Kidney (tissue), 14 donors: Measurements from ENCODE around the gene PSMD9. TPM values are rescaled to one million over a fixed set of nuclear protein-coding genes. Genes with fewer than 3 reads are reported as not detected.

Experiments used
- DNase-seq, 5 donors: peaks; one replicate each; pipeline ENCODE4 v3.0.0-alpha.2; 2013 to 2020
- FAIRE-seq: peaks from 2 replicates; lab custom pipeline; 2012; peaks lifted over from hg19 to GRCh38; lab: Jason Lieb, UNC
- H3K27ac ChIP-seq, 2 donors: one replicate each; pipeline ENCODE4 v1.7.0; 2013; ENCODE audit warnings: low read depth in 2 of 2, low read length in 2 of 2, inconsistent platforms in 1 of 2
- H3K27me3 ChIP-seq: one replicate; pipeline ENCODE4 v1.7.1; 2013; ENCODE audit warnings: low read length, inconsistent platforms; ENCODE audit not compliant: control insufficient read depth, insufficient read depth
- H3K36me3 ChIP-seq, 3 donors: one replicate each; pipeline versions ENCODE4 v1.7.0 to v1.7.1; 2013; ENCODE audit warnings: low read length in 3 of 3, control low read depth in 1 of 3, inconsistent platforms in 1 of 3; ENCODE audit not compliant: insufficient read depth in 3 of 3, control insufficient read depth in 2 of 3
- H3K4me1 ChIP-seq, 3 donors: one replicate each; pipeline versions ENCODE4 v1.7.0 to v1.7.1; 2013; ENCODE audit warnings: low read length in 3 of 3, inconsistent platforms in 1 of 3, low read depth in 1 of 3; ENCODE audit not compliant: control insufficient read depth in 2 of 3, insufficient read depth in 2 of 3
- H3K4me3 ChIP-seq, 3 donors: one replicate each; pipeline versions ENCODE4 v1.7.0 to v1.8.1; 2013; ENCODE audit warnings: low read length in 3 of 3, control low read depth in 1 of 3, inconsistent platforms in 1 of 3
- H3K9ac ChIP-seq, 3 donors: one replicate each; pipeline versions ENCODE4 v1.7.0 to v1.7.1; 2013; ENCODE audit warnings: low read length in 3 of 3, control low read depth in 1 of 3, inconsistent platforms in 1 of 3
- H3K9me3 ChIP-seq, 3 donors: one replicate each; pipeline versions ENCODE4 v1.7.0 to v1.7.1; 2013; ENCODE audit warnings: low read length in 3 of 3, control low read depth in 1 of 3, inconsistent platforms in 1 of 3; ENCODE audit not compliant: control insufficient read depth in 2 of 3, insufficient read depth in 1 of 3
- intact Hi-C: fragments of 100-400 bp; cut with DNase I; formaldehyde crosslinking; loops from one replicate; pipeline ENCODE4 v1.11.1; 2022
- polyA plus RNA-seq: library from polyadenylated mRNA; stranded (reverse); fragments of 350-450 nt; fragmentation: Illumina TruSeq; extraction: RNeasy Lipid Tissue Mini Kit (QIAGEN cat#74804); gene quantifications from one replicate; pipeline ENCODE4 v1.2.3, GENCODE V29; 2014; ENCODE audit warnings: low read depth, low replicate concordance; ENCODE audit not compliant: insufficient read depth
- total RNA-seq: library from RNA; stranded (reverse); fragmentation: NEBNext Ultra II Directional; extraction: Animal tissue kit (Norgen Biotek cat#: 25700); gene quantifications from one replicate; pipeline ENCODE4 v1.2.1, GENCODE V29; 2021
- TF ChIP-seq, protein P1 (sequence below): IDR thresholded peaks from 3 replicates; pipeline ENCODE4 v1.5.1; 2012; ENCODE audit warnings: mild to moderate bottlenecking, moderate library complexity, borderline replicate concordance; ENCODE audit not compliant: insufficient read depth; ENCODE audit errors: extremely low read depth
- donor health status: control.
- donor health status: control.
- donor health status: control.
- donor health status: control.
- donor health status: control.
- donor health status: DM: yes; HTN: yes; CAD: no.
- donor health status: Normal renal cell carcinoma (clear cell type).

Gene PSMD9
- total and polyA plus RNA-seq, 2 donors from 2014 or later, result 54.9 to 115 TPM

DNA sequence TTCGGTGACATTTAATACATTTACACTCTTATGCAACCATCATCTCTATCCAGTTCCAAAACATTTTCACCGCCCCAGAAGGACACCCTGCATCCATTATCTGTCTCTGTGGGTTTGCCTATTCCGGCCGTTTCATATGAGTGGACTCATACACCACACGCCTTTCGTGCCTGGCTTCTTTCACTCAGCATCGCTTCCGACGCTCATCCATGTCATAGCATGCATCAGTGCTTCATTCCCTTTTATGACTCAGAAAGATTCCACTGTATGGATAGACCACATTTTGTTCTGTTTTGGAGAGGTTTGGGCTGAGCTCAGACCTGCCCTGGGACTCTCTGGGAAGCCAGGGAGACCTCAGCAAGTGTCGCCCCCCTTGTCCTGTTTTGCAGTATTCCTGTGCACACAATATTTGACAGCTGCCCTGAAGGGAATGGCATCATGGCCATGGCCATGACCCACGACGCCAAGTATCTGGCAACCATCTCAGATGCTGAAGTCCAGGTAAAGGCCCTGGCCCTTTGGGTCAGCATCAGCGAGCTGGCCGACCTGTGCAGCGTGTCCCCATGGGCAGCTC is 53.6 kb downstream of the PSMD9 start:
- DNase-seq (no peak), FAIRE-seq (no peak)
- Histone ChIP-seq H3K4me3 (no peak overlapping the region), H3K9ac (no peak overlapping the region), H3K9me3 (no peaks in the 10 kb centered on the region), H3K27me3 (no peaks in the 10 kb centered on the region), H3K36me3 (peaks cover 0 to 9% (median 5%) of the 10 kb centered on the region in 3 donors), H3K27ac (no peak overlapping the region), H3K4me1 (no peaks in the 10 kb centered on the region)
- intact Hi-C loops, result no loop called here
- TF ChIP-seq, protein P1, sequence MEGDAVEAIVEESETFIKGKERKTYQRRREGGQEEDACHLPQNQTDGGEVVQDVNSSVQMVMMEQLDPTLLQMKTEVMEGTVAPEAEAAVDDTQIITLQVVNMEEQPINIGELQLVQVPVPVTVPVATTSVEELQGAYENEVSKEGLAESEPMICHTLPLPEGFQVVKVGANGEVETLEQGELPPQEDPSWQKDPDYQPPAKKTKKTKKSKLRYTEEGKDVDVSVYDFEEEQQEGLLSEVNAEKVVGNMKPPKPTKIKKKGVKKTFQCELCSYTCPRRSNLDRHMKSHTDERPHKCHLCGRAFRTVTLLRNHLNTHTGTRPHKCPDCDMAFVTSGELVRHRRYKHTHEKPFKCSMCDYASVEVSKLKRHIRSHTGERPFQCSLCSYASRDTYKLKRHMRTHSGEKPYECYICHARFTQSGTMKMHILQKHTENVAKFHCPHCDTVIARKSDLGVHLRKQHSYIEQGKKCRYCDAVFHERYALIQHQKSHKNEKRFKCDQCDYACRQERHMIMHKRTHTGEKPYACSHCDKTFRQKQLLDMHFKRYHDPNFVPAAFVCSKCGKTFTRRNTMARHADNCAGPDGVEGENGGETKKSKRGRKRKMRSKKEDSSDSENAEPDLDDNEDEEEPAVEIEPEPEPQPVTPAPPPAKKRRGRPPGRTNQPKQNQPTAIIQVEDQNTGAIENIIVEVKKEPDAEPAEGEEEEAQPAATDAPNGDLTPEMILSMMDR, result no peak

DNA sequence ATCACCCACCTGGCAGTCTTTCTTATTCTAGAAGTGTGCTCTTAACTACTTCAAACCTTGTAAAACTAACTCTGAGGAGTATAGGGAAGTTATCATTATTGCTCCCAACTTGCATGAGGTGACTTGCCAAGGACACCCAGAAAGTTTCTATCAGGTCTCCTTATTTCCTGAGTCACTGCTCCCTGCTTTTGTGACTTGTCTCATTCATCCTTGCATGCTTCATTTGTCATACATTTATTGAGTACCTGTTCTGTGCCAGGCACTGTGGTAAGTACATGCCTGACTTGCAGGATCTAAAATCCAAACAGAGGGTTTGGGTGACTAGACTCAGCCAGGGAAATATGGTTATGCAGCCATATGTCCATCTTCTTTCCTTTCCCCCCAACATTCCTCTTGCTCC is 55.3 kb downstream of the PSMD9 start:
- no peak for FAIRE-seq
- no peaks in the 10 kb centered on the region for H3K27me3 ChIP-seq
- H3K9ac ChIP-seq, result no peak overlapping the region
- no peaks in the 10 kb centered on the region for H3K9me3 ChIP-seq
- DNase-seq, result no peak
- intact Hi-C loops, result no loop called here
- TF ChIP-seq, protein P1, result no peak
- H3K27ac ChIP-seq, result no peak overlapping the region
- H3K4me1 ChIP-seq, result no peaks in the 10 kb centered on the region
- no peak overlapping the region for H3K4me3 ChIP-seq
- H3K36me3 ChIP-seq, result peaks cover 0 to 9% (median 5%) of the 10 kb centered on the region in 3 donors

DNA sequence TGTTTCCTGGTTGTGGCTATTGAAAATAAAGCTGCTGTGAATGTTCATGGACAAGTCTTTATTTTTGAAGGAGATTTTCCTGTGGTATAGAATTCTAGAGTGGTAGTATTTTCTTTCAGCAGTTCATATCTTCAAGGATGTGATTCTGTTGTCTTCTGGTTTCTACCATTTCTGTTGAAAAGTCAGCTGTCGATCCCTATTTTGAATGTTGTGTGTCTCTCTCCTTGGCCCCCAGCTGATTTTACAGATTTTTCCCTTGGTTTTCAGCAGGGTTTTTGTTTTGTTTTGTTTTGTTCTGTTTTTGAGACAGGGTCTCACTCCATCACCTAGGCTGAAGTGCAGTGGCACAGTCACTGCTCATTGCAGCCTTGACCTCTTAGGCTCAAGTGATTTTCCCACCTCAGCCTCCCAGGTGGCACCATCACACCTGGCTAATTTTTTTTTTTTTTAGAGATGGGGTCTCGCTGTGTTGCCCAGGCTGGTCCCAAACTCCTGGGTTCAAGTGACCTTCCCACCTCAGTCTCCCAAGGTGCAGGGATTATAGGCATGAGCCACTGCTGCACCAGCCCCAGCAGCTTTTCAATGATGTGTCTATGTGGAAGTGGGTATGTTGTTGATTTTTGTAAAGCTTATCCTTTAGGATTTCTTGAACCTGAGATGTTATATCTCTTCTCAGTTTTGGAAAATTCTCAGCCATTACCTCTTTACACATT is 57.9 kb downstream of the PSMD9 start:
- Histone ChIP-seq H3K9ac (no peak overlapping the region), H3K36me3 (peaks cover 0 to 13% (median 5%) of the 10 kb centered on the region in 3 donors), H3K4me3 (no peak overlapping the region), H3K9me3 (no peaks in the 10 kb centered on the region), H3K27me3 (no peaks in the 10 kb centered on the region), H3K4me1 (no peaks in the 10 kb centered on the region), H3K27ac (no peak overlapping the region)
- FAIRE-seq, result no peak
- TF ChIP-seq, protein P1, result no peak
- DNase-seq, result no peak
- intact Hi-C loops, result no loop called here
